HepG2 (cell line): ENCODE results near the gene SPATA7.

Experiments
- BHLHE40 ChIP-seq: IDR thresholded peaks from 2 replicates; pipeline ENCODE4 v1.6.1; 2011; ENCODE audit warnings: low read length, improper control_type of control experiment
- CTCF ChIP-seq: sonication (generic); formaldehyde crosslinking; IDR thresholded peaks from 2 replicates; pipeline ENCODE4 v1.5.0; 2020; ENCODE audit warnings: mild to moderate bottlenecking, missing genetic modification reagents, moderate library complexity
- KDM1A ChIP-seq: IDR thresholded peaks from 2 replicates; pipeline ENCODE4 v1.6.1; 2016; ENCODE audit warnings: missing compliant biosample characterization
- MYC ChIP-seq: sonication (generic); formaldehyde crosslinking; IDR thresholded peaks from 2 replicates; pipeline ENCODE4 v1.9.0; 2021; ENCODE audit warnings: missing genetic modification reagents, borderline replicate concordance
- RAD21 ChIP-seq: fragments of 450-650 bp; formaldehyde crosslinking; IDR thresholded peaks from 2 replicates; pipeline ENCODE4 v1.5.0; 2020; ENCODE audit warnings: mild to moderate bottlenecking
- RFX5 ChIP-seq: IDR thresholded peaks from 2 replicates; pipeline ENCODE4 v1.6.1; 2011; ENCODE audit warnings: low read depth, low read length, improper control_type of control experiment
- ZNF230 ChIP-seq: sonication (generic); formaldehyde crosslinking; IDR thresholded peaks from 2 replicates; pipeline ENCODE4 v1.4.0; 2020; ENCODE audit warnings: mild to moderate bottlenecking, missing genetic modification reagents
- ZNF24 ChIP-seq: fragments of 450-650 bp; IDR thresholded peaks from 2 replicates; pipeline ENCODE4 v1.6.1; 2017; ENCODE audit warnings: antibody characterized with exemption, mild to moderate bottlenecking
- ZNF629 ChIP-seq: sonication (generic); formaldehyde crosslinking; conservative IDR thresholded peaks from 2 replicates; pipeline ENCODE4 v1.5.0; 2020; ENCODE audit warnings: missing genetic modification reagents
- ZZZ3 ChIP-seq: sonication (generic); formaldehyde crosslinking; IDR thresholded peaks from 2 replicates; pipeline ENCODE4 v1.4.0; 2020; ENCODE audit warnings: missing genetic modification reagents, mild to moderate bottlenecking, borderline replicate concordance
- TF ChIP-seq, protein P1 (sequence below): sonication (generic); formaldehyde crosslinking; IDR thresholded peaks from 2 replicates; pipeline ENCODE4 v1.8.0; 2022; ENCODE audit warnings: missing genetic modification reagents, mild to moderate bottlenecking, borderline replicate concordance

- TF ChIP-seq ZNF24 = no peak
- no peak for TF ChIP-seq RFX5
- TF ChIP-seq, protein P1, sequence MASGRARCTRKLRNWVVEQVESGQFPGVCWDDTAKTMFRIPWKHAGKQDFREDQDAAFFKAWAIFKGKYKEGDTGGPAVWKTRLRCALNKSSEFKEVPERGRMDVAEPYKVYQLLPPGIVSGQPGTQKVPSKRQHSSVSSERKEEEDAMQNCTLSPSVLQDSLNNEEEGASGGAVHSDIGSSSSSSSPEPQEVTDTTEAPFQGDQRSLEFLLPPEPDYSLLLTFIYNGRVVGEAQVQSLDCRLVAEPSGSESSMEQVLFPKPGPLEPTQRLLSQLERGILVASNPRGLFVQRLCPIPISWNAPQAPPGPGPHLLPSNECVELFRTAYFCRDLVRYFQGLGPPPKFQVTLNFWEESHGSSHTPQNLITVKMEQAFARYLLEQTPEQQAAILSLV (CRISPR knock-in tag) = no peak
- no peak for TF ChIP-seq CTCF (CRISPR knock-in tag)
- no peak for TF ChIP-seq ZNF629 (CRISPR knock-in tag)
- TF ChIP-seq KDM1A (CRISPR knock-in tag) = no peak
- no peak for TF ChIP-seq ZNF230 (CRISPR knock-in tag)
- no peak for TF ChIP-seq BHLHE40
- no peak for TF ChIP-seq MYC
- TF ChIP-seq ZZZ3 (CRISPR knock-in tag) = no peak
- TF ChIP-seq RAD21 (CRISPR knock-in tag) = no peak
Observed at GRCh38 chr14:88421286-88421685, 35.8 kb downstream of the SPATA7 start.
